DND-41 (cell line): Measurements from ENCODE around the gene ICA1.

Source experiments
- ATAC-seq: fragments of 200-7000 bp; cut with Tn5 transposase; 3 replicates; pipeline ENCODE4 v1.9.1; 2021; ENCODE audit warnings: low read depth; ENCODE audit not compliant: insufficient read depth
- DNase-seq: peaks from one replicate; pipeline ENCODE4 v3.0.0-alpha.2; 2020
- H2AFZ ChIP-seq: 2 replicates; pipeline ENCODE4 v1.6.0; 2012; ENCODE audit warnings: low read depth, low read length
- H3K27ac ChIP-seq: 2 replicates; pipeline ENCODE4 v1.5.1; 2012; ENCODE audit warnings: low read length, inconsistent platforms
- H3K27me3 ChIP-seq: fragments of 200-600 bp; sonication (generic); 2 replicates; pipeline ENCODE4 v1.6.0; 2012; ENCODE audit warnings: low read length, mild to moderate bottlenecking, inconsistent platforms; ENCODE audit not compliant: insufficient read depth, poor library complexity
- H3K36me3 ChIP-seq: 2 replicates; pipeline ENCODE4 v1.5.1; 2012; ENCODE audit warnings: low read length, inconsistent platforms; ENCODE audit not compliant: insufficient read depth
- H3K4me1 ChIP-seq: 2 replicates; pipeline ENCODE4 v1.5.1; 2012; ENCODE audit warnings: mild to moderate bottlenecking, low read length; ENCODE audit not compliant: insufficient read depth
- H3K4me2 ChIP-seq: 2 replicates; pipeline ENCODE4 v1.6.0; 2012; ENCODE audit warnings: mild to moderate bottlenecking, moderate library complexity, low read length, inconsistent platforms; ENCODE audit not compliant: insufficient read depth
- H3K4me3 ChIP-seq, 2 experiments: fragments of 200-600 bp in 1 of 2; shearing (Covaris generic) in 1 of 2; 2 replicates each; pipeline ENCODE4 v1.5.1; 2012 to 2016; ENCODE audit warnings: inconsistent platforms in 2 of 2, low read length in 2 of 2, mild to moderate bottlenecking in 2 of 2, low read depth in 1 of 2, moderate library complexity in 1 of 2
- H3K79me2 ChIP-seq: 2 replicates; pipeline ENCODE4 v1.6.0; 2012; ENCODE audit warnings: low read length, inconsistent platforms; ENCODE audit not compliant: insufficient read depth
- H3K9ac ChIP-seq: 2 replicates; pipeline ENCODE4 v1.6.0; 2012; ENCODE audit warnings: low read depth, mild to moderate bottlenecking, inconsistent platforms, low read length, moderate library complexity
- H3K9me3 ChIP-seq: 2 replicates; pipeline ENCODE4 v1.5.1; 2012; ENCODE audit warnings: low read length, moderate library complexity, mild to moderate bottlenecking, inconsistent platforms; ENCODE audit not compliant: insufficient read depth, severe bottlenecking
- H4K20me1 ChIP-seq: 2 replicates; pipeline ENCODE4 v1.6.0; 2012; ENCODE audit warnings: low read length; ENCODE audit not compliant: insufficient read depth
- CTCF ChIP-seq: IDR thresholded peaks from 2 replicates; pipeline ENCODE4 v1.5.1; 2012; ENCODE audit warnings: borderline replicate concordance, low read length, moderate library complexity, mild to moderate bottlenecking; ENCODE audit not compliant: poor library complexity, severe bottlenecking; ENCODE audit errors: extremely low read depth
- EZH2 ChIP-seq: IDR thresholded peaks from 3 replicates; pipeline ENCODE4 v1.6.1; 2012; ENCODE audit warnings: borderline replicate concordance, low read depth, mild to moderate bottlenecking, moderate library complexity, low read length, inconsistent platforms; ENCODE audit not compliant: severe bottlenecking

ICA1 gene

DNA sequence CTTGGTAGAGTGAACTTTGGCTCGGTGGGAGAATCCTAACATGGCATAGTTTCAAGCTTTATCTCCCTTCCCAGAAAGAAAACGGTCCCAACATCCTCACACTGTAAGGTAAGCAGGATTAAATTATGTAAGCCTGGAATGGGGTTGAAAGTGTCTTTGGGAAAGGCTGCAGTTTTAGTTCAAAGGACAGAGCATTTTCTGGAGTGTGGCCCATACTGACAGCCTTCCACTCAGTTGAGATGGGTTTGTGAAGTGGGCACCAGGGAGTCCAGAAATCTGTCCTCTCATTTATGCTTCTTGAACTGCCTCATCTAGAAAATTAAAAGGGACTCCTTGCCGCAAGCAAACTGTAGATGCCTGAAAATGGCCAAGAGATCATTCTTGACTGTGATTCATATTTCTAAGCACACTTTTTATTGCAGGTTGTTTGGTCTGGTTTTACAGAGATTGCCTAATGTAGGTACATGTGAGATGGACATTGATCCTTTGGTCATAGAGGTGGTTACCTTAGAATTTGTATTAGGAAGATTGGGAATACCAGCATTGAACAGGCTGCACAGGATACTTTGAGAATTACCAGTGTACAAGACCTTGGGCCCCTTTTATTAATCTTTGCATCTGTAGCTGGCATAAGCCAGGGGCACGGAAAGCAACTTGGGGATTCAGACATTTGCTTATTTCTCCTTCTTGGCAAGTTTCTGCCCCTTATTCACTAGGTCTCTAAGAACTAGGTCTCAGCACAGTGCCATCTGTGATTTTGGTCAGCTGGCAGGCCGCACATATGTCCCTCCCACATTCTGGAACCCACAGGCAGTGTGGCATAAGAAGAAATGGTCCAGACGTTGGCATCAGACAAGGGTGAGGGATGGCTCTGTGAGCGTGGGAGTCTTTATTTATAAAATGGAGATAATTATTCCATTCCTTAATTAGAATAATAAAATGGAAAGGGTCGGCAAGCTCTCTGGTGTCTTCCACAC lies 167.5 kb downstream of the ICA1 start:
- Histone ChIP-seq H3K9ac (no peak overlapping the region), H3K4me3 (no peak overlapping the region), H2AFZ (no peak overlapping the region), H4K20me1 (no peaks in the 10 kb centered on the region), H3K27ac (no peak overlapping the region), H3K27me3 (no peaks in the 10 kb centered on the region), H3K4me2 (no peak overlapping the region), H3K4me1 (no peaks in the 10 kb centered on the region), H3K79me2 (no peaks in the 10 kb centered on the region), H3K36me3 (peaks cover 6% of the 10 kb centered on the region; the same call in 1 of the 2 replicates), H3K9me3 (no peaks in the 10 kb centered on the region)
- ATAC-seq, result no peak
- no peak for DNase-seq
- TF ChIP-seq EZH2 (no peak), CTCF (no peak)

- no peaks in the 10 kb centered on the region for H3K4me1 ChIP-seq
- no peak overlapping the region for H3K4me2 ChIP-seq
- no peak for DNase-seq
- no peaks in the 10 kb centered on the region for H3K79me2 ChIP-seq
- peaks cover 9% of the 10 kb centered on the region for H3K36me3 ChIP-seq
- no peaks in the 10 kb centered on the region for H3K27me3 ChIP-seq
- H3K9me3 ChIP-seq, result no peaks in the 10 kb centered on the region
- ATAC-seq, result no peak
- H3K27ac ChIP-seq, result no peak overlapping the region
- no peaks in the 10 kb centered on the region for H4K20me1 ChIP-seq
- no peak overlapping the region for H3K4me3 ChIP-seq
- TF ChIP-seq EZH2, result no peak
- TF ChIP-seq CTCF, result no peak
- H2AFZ ChIP-seq, result no peak overlapping the region
- no peak overlapping the region for H3K9ac ChIP-seq
Observed at GRCh38 chr7:8092140-8092539, 169.8 kb downstream of the ICA1 start.

DNA sequence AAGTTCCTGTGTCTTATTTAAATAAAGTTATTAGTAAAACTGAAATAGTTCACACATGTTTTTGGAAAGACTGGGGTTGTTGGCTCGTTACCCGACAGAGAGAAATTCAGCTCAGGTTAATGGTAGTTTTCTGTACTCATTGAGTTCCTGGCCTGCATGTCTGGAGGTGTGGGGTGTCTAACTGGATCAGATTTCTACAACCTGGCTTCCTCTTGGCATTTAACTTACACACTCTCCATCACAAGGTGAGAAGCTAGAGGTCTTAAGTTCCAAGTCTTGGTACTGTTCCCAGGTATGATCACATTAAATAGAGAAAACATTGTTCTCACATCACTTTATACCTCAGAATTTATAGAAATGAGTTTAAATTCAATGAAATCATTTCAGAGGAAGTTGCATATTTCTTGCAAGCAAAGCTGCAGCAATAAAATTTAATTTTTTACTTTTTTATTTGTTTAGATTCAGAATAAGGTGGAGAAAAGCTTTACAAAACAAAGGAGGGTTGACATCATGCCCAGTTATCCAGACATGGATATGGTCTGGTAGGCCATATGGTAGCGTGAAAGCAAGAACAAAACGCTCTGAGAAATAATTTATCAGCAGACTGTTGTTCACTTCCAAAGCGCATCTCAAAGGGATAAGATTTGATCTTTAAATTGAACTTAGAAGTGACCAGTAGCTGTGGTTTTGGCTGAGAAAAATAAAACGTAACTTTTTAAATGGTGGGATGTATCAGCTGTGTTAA lies 172.8 kb downstream of the ICA1 start:
- DNase-seq (no peak), ATAC-seq (no peak)
- Histone ChIP-seq H2AFZ (no peak overlapping the region), H3K4me1 (no peaks in the 10 kb centered on the region), H3K36me3 (peaks cover 33% of the 10 kb centered on the region), H3K4me3 (no peak overlapping the region), H3K27me3 (no peaks in the 10 kb centered on the region), H4K20me1 (no peaks in the 10 kb centered on the region), H3K4me2 (no peak overlapping the region), H3K9ac (no peak overlapping the region), H3K9me3 (no peaks in the 10 kb centered on the region), H3K79me2 (no peaks in the 10 kb centered on the region), H3K27ac (no peak overlapping the region)
- no peak for TF ChIP-seq CTCF
- no peak for TF ChIP-seq EZH2
